Prostate gland (tissue), 2 donors: ENCODE results near the gene VPS37B.

Experiments used
- CTCF ChIP-seq, 4 experiments: fragments of 200-600 bp in 2 of 4; fragments of 450-650 bp in 2 of 4; sonication (generic) in 2 of 4; IDR thresholded peaks; 1 replicate in 3 of 4; 2 replicates in 1 of 4; pipeline ENCODE4 v1.5.1; 2016 to 2019; ENCODE audit warnings: antibody characterized with exemption in 4 of 4, mild to moderate bottlenecking in 2 of 4, moderate library complexity in 2 of 4
- POLR2A ChIP-seq: fragments of 450-650 bp; IDR thresholded peaks from one replicate; pipeline ENCODE4 v1.6.1; 2016; ENCODE audit warnings: antibody characterized with exemption, mild to moderate bottlenecking

- TF ChIP-seq CTCF (IDR thresholded peaks at IDR 0.05) (no peak), POLR2A (no peak)
These were observed 33.8 kb downstream of the VPS37B start for GRCh38 chr12:122862110-122862634.
